Daoy (cell line): ENCODE results near the gene NKX6-1. TPM values are rescaled to one million over a fixed set of nuclear protein-coding genes. Genes with fewer than 3 reads are reported as not detected.

Experiments used
- DNase-seq: peaks from one replicate; pipeline ENCODE4 v3.0.0-alpha.2; 2015; ENCODE audit warnings: low read depth
- total RNA-seq: library from RNA; depleted of rRNA; stranded (reverse); fragments of >200 nt; shearing (Covaris generic); gene quantifications from 2 replicates; pipeline ENCODE4 v1.2.3, GENCODE V29; 2014; rRNA removed

NKX6-1 gene
- 0.86 and 1.9 TPM in 2 replicates for total RNA-seq

DNA sequence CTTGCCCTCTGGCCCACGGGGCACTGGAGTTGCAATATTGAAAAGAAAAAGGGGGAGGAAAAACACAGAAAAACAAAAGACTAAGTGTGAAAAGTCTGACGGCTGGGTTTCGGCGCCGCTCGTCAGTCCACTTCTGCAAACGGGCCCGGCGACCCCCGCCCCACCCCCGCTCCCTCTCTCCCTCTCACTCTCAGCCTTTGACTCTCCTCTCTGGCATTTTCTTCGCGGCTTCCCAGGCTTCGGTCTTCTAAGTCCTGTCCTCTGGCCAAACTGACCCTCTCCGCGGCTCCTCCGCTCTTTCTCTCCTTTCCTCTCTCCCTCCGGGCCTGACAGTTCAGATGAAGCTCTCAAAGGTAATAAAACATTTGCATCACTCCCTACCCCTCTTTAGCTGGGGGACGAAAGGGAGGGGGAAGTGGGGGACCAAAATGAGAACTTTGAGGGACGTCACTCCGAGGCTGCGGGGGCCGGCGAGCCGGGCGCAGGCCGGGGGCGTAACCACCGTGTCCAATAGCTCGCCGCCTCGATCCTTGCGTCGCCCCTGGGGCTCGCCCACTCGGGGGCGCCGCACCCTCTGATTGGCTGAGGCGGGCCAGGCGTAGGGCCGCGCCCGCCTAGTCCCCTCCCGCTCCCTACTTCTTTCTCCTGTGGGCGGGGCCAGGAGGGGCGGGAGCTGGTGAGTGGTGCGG lies at the start of gene NKX6-1:
Gene NKX6-1 (minus strand): TSS at position 358 of the 689 bp plus-strand sequence. CDS start 1,064 bp downstream, outside the sequence.
- DNase-seq: peak; percentile 93

DNA sequence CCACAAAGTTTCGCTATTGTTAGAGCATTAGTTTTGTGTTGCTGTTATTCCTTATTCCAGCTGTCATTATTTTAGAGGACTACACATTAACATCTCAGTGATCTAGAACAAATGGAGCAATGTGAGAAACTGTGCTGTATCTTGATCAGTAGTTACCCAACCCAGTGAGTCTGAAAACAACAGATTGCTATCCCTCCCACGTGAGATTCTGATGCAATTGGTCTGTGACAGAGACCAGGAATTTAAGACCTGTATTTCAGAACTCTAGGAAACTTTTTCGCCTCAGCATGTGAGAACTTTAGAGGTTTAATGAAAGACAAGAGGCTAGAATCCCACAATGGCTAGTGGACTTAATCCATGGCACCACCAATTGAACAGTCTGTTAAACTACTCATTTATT lies 48.1 kb upstream of the NKX6-1 start:
- DNase-seq: no peak

DNA sequence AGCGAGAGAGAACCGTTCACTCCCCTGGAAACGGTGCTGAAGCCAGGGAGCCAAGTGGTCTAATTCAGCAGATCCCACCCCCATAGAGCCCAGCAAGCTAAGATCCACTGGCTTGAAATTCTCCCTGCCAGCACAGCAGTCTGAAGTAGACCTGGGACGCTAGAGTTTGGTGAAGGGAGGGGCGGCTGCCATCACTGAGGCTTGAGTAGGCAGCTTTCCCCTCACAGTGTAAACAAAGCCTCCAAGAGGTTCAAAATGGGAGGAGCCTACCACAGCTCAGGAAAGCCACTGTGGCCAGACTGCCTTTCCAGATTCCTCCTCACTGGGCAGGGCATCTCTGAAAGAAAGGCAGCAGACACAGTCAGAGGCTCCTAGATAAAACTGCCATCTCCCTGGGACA lies 46.0 kb upstream of the NKX6-1 start:
- DNase-seq: no peak

DNA sequence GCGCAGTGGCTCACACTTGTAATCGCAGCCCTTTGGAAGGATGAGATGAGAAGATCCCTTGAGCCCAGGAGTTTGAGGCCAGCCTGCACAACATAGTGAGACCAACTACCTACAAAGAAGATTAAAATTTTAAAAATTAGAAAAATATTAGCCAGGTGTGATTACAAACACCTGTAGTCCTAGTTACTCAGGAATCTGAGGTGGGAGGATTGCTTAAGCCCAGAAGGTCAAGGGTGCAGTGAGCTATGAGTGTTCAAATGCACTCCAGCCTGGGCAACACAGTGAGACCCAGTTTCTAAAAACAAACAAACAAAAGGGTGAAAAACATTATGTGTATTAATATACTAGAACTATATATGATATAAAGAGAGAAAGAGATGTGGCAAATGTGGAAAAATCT lies 36.8 kb upstream of the NKX6-1 start:
- no peak for DNase-seq

DNA sequence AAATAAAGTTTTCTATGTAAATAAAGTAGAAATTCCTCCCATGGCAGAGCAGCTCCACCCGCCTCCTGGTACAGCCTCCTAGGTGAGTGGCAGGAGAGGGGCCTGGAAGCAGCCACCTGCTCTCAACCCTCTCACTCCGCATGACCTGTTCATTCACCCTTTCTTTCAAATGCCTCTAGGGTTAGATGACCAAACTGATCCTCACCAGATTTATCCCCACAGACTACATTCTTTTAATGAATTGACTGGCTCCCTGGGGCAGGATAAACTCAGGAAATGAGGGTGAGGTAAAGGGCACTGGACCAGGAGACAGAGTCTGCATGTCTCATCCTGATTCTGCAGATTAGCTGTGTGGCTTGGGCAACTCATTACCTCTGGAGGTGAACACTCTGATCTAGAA lies 32.6 kb upstream of the NKX6-1 start:
- DNase-seq: peak; percentile 15

DNA sequence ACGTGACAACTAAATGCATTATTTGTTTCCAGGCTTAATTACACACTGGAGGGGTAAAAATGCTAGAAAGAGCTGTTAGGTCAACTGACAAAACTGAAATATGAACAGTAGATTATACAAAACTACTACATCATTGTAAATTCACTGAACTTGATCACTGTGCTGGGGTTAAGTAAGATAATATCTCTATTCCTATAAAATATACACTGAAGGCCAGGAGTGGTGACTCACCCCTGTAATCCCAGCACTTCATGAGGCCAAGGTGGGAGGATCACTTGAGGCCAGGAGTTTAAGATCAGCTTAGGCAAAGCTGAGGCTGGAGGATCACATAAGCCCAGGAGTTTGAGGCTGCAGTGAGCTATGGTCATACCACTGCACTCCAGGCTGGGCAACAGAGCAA lies 31.8 kb upstream of the NKX6-1 start:
- peak; percentile 52 for DNase-seq

DNA sequence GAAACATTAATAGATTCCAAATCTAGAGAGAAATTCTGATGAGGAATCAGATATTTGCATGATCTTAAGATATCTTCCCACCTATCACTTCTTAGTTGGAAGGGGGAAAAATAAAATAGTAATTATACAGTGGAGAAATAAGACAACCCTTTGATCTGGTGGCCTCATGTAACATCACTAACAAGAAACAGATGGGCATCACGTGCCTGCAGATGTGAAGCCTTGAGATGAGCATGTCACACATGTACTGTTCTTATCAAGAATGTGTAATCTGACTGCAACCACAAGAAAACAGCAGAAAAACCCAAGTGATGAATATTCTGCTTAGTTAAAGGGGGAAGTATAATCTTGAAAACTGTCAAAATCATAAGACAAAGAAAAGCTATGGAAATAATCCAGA lies 31.4 kb upstream of the NKX6-1 start:
- peak; percentile 18 for DNase-seq

DNA sequence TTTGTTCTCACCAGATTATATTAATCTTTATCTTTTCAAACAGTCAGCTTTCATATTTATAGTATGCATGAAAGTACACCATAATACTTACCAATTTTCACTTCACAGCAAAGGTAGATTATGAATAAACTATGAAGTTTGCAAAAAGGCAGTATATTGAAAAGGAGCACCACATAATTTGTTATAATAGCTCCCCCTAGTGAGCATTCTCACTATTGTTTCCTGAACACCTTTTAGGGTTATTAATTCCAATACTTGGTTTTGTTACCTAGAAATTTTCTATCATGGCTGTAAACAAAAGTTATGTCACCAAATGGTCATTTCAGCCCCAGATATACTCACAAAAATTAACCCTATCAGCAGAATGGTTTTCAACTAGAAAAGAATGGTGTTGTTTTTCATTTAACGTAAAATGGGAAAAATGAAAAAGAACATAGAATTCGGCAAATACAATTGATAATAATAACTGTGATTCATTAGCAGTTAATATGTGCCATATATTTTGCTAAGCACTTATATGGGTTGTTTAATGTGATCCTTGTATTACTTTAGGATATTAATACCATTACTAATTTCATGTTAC lies 30.2 kb upstream of the NKX6-1 start:
- DNase-seq: no peak

DNA sequence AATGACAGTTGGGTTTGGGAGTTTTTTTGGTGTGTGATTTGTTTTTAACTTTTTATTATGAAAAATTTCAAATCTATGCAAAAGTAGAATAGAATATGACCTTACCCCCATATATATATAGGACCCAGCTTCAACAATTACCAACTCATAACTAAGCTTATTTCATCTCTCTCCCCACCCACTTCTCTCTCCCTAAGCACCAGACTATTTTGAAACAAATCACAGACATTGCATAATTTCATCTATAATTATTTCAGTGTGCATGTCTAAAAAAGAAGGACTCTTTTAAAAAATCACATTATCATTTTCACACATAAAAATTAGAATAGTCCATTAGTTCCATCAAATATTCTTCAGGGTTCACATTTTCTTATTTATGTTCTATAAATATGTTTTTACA lies 28.3 kb upstream of the NKX6-1 start:
- DNase-seq: no peak

DNA sequence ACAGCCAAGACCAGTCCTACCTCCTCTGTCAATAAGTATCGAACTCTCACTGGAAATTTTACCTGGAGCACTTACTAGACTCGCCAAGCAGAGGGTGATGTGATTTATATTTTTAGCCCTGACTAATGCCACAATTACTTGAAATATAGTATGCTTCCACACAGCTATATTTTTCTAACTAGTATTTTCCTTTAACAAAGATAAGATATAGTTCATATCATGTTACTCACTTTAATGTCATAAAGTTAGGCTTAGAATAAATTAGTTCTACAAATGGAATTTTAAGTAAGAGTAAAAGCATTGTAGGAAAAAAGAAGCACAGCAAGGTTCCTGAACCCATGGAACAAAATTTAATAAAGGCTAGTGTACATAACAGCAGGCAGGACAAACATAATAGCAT lies 16.0 kb upstream of the NKX6-1 start:
- no peak for DNase-seq

DNA sequence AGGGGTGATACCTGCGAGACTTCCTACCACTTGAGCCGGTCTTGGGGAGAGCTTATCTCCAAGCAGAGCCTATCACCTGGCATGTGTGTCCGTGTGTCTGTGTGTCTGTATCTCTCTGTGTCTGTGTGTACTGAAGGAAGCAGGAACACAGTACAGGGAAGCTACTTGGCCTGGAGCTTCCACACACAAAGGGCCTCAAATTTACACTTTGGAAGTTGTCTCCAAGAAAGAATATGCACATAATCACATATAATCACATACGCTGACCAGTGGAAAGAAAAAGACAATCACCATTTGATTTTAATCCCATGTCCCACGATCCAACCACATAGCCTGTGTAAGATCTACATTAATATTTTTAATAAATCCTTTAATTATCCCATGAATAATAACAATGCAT lies 13.2 kb upstream of the NKX6-1 start:
- DNase-seq: no peak

DNA sequence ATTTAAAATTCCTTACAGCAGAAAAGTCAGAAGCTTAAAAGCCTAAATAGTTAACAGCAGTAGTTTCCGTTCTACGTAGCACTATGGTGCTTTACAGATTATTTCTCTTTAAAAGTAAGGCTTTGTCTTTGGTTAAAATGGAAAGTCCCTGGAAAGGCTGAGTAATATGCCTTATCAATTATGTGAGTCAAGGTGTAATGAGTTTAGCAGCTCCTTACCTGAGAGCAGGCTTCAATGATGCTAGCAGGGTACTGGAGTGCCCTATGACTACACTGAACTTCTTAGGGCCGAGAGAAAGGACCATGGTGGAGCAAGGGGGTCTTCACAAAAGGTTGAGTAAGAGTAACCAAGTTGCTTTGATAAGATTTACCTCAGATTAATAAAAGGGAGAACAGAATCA lies 12.6 kb upstream of the NKX6-1 start:
- no peak for DNase-seq

DNA sequence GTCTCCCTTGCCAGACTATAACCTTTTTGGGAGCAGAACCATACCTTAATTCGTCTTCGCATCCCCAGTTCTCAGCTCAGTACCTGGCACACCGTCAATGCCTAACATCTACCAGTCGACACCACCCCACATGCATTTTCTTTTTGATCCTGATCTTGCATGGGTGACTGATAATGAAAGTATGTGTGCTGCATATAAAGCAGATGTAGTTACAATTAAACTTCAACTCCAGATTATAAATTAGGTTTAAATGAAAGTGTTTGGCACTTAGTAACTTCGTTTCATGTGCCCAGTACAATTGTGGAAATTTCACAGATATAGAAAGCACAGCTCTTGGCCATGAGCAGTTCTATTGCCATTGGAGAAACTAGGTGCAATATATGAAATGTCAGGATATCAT lies 8.8 kb upstream of the NKX6-1 start:
- DNase-seq: no peak

DNA sequence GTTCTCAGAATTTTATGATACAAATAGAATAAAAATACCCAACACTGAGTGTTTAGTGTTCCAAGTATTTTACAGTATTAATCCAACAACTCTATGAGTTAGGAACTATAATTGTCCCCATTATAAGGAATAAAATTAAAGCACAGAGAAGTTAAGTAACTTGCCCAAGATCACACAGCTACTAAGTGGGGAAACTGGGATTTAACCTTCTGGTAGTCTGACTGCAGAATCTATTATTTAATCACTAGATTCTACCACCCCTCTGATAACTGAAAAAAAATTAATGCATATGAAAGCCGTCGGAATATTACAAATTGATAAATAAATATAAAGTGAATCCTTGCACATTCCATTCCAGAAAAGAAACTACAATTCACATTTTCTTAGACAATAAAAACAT lies 5.7 kb upstream of the NKX6-1 start:
- DNase-seq: no peak

DNA sequence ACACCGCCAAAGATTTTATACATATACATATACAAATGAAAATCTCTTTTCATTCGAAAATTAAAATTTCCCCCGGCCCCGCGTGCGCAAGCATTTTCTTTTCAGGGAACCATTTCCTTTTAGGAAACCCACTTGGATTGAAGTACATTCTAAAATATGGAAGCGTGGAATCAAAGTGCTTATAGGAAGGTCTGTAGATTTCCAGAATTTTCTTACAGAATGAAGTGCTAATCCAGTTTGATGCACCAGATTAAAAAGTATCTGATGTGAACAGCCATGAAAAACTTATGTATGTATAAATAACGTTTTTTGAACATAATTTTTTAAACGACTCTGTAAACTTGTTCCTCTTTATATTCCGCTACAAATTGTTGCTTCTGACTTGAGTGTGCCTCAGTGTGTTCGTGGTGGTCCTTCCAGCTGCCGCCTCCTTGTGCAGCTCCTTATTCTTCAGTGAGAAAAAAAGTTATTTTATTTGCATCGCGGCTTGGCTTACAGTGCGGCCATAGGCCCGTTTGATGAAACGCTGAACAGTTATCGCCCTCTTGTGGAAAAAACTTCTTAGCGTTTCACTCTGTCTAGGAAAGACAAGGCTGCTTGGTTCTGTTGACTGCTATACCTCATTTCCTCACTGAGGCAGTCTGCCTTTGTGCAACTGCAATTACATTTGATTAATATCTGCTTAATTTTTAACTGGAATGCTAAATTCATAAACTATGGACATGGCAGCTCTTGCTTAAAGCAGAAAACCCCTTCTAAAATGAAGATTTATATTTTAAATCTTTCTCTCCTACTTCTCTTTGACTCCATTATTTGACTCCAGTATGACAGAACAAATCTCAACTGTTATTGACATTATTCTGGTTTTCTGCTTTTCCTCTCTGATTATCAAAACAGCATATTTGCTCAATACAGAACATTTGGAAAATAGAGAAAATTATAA lies 4.7 kb upstream of the NKX6-1 start:
- DNase-seq: peak; percentile 44

DNA sequence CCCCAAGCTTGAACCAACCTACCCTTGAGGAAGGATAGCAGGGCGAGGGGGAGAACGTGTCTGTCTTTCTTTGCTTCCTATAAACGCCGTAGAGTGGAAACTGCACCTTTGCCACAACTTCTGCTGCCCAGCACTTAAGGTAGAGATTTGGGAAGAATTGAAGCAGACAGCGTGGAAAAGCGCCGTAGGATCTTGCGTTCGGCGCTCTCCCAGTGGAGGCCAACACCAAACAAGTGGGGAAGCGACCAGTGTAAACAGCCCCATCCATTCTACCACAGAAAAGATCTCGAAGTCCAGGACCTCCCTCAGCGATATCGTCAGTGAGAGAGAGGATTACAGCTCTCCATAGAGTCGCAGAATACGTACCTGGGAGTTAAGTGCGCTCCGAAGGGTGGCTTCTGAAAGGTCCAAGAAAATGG lies 3.9 kb upstream of the NKX6-1 start:
- no peak for DNase-seq

DNA sequence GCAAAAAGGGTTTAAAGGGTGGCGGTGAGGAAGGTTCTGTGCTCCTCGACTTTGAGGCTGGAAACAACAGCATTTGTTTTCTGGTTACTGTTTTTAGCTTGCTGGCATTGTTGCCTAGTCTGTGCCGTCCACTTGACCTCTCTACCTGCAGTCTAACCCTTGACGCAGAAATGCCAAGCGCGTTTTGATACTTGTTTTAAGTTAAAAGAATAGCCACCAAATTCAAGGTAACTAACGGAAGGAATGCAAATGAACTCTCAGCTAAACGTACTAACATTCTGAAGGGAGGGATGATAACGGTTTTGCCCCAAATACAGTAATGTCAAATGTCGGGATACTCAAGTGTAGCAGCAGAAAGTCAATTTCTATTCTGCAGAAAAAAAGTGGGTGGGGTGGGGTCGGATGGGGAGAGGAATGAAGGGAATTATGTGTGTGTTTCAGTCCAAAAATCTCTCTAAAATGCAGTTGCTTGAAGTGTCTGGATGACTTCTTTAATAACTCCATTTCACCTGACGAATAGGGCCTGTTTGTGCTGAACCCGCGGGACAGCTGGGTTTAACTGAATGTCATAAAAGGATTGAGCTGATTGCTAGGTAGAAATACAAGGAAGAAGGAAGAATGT lies 3.4 kb upstream of the NKX6-1 start:
- DNase-seq: no peak

DNA sequence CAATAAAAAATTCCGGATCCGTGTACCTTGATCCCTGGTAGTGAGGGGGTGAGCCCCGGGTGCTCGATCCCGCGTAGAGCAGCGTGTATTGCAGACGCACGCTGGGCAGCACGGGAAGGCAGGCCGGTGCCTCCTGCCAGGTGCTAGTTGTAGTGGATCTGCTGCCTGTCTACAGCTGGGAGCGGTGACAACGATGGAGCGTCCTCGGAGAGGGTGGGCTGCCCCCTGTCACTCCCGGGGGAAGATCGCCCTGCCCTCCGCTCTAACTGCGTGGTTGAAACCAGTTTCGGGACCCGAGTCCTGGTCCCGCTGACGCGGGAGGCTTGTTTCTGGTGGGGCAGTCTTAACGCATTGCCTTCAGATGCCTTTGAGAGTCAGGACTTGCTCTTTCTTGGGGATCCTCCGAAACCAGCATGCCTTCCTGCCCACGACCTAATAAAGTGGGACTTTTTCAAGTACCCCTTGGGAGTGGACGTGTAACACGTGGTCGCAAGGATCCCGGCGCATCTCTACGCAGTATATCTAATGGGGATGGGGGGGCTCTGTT lies 2.7 kb upstream of the NKX6-1 start:
- DNase-seq: no peak

DNA sequence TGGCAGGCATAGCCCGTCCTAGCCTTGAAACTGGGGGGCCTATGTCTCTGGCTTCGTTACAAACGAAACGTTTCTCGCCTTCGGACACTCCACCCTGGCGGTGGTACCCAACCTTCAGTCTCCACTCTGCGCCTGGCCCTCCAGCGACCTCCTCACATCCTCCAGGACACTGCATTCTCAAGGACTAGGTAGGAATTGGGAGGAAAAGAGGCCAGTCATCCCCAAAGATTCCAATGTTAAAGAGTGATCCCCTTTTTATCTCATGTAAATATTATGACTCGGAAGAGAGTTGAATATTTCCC lies 2.1 kb upstream of the NKX6-1 start:
- DNase-seq: no peak

DNA sequence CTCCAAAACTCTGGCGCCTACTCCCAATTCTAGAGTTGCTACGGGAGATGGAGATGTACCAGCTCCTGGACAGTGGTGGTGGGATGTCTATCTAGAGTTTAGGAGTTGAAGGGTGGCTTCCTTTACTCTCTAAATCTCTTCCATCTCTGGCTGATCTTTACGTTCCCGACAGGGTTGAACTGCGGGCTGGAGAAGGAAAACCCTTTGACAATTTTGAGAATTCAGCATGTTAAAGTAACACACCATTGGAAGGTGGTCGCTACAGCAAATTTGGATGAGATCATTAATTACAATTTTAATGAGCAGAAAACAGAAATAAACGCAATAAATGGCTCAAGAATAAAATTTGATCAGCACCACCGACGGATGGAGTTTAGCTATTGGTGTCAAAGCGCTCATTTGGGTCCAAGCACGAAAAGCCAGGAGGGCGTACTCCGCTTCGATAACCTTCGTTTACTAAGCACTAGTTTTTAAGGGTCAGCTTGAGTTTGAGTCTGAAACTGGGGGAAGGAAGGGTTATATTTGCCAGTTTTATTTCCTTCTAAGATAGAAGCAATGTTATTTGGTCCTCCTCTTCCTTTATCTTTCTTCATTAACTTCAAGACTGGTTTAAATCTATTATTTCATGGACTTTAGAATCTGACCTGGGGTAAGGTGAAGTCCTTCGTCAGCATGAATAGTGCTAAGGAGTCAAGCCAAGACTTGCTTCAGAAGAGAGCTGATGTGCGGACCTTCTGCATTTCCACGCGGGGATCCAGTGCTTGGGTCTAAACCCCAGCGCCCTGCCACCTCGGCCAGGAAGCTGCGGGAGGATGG lies 1.5 kb upstream of the NKX6-1 start:
- DNase-seq: no peak

DNA sequence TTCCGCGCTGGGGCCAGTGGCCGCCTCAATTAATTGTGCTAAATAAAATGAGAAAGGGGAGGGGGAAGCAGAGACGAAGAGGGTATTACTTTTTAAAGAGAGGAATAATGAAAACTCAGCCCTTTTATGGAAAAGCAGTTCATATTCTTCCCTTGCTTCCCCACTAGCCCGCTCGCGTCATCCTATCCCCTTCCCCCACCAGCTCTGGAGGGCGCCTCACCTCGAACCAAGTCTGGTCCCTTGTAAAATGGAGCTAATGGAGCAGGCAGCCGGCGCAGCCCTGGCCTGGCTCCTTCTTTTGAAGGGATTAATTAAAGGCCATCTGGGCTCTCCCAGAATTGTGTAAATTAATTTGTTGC lies 511 bp upstream of the NKX6-1 start:
- DNase-seq: no peak
